ENCODE measurements around the gene AFF1.

DNA sequence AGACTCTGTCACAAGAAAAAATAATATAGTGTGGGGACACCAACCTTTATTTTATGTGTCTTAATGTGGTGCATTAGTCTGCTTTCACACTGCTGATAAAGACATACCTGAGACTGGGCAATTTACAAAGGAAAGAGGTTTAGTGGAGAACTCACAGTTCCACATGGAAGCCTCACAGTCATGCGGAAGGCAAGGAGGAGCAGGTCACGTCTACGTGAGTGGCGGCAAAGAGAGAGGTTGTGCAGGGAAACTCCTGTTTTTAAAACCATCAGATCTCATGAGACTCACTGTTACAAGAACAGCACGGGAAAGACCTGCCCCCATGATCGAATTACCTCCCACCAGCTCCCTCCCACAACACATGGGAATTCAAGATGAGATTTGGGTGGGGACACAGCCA, 130.2 kb downstream of the AFF1 start:
- TF ChIP-seq, protein P1, sequence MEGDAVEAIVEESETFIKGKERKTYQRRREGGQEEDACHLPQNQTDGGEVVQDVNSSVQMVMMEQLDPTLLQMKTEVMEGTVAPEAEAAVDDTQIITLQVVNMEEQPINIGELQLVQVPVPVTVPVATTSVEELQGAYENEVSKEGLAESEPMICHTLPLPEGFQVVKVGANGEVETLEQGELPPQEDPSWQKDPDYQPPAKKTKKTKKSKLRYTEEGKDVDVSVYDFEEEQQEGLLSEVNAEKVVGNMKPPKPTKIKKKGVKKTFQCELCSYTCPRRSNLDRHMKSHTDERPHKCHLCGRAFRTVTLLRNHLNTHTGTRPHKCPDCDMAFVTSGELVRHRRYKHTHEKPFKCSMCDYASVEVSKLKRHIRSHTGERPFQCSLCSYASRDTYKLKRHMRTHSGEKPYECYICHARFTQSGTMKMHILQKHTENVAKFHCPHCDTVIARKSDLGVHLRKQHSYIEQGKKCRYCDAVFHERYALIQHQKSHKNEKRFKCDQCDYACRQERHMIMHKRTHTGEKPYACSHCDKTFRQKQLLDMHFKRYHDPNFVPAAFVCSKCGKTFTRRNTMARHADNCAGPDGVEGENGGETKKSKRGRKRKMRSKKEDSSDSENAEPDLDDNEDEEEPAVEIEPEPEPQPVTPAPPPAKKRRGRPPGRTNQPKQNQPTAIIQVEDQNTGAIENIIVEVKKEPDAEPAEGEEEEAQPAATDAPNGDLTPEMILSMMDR (optimal IDR thresholded peaks at IDR 0.05 in 1 of 3, IDR thresholded peaks at IDR 0.05 in 1 of 3, conservative IDR thresholded peaks at IDR 0.05 in 1 of 3; ENCODE audit: extremely low read depth in 1 of 3, insufficient read depth in 2 of 3, low read length in 3 of 3) = no peak
- TF ChIP-seq EZH2 (IDR thresholded peaks at IDR 0.05; ENCODE audit: low read length) = no peak

Measured in keratinocyte (primary cell).